Activated CD4-positive, CD25-positive, alpha-beta regulatory T cell treated with anti-CD3 and anti-CD28 coated beads, Interleukin-2, amount 50 U/mL, for 24 hours (primary cell): ENCODE results near the gene PFDN5.
"Not testable (repeated sequence)": the region's sequence is repeated elsewhere in the genome, so short reads cannot be mapped to it uniquely, and the experiment has no call there.

Experiments
- ATAC-seq, 2 donors: fragments of 150-1000 bp; cut with Tn5 transposase; one replicate each; pipeline ENCODE4 v1.10.0; 2021; ENCODE audit warnings: mild to moderate bottlenecking in 1 of 2, moderate library complexity in 1 of 2

The PFDN5 gene

GRCh38 chr12:53328043-53328435 is 32.7 kb downstream of the PFDN5 start:
- no peak for ATAC-seq

- no peak for ATAC-seq
Measured at GRCh38 chr12:53330671-53331070, 35.3 kb downstream of the PFDN5 start.

- not testable (repeated sequence) for ATAC-seq
Measured at GRCh38 chr12:53332339-53332738, 37.0 kb downstream of the PFDN5 start.

GRCh38 chr12:53332744-53333143 is 37.4 kb downstream of the PFDN5 start:
- ATAC-seq = no peak

GRCh38 chr12:53333289-53333688 is 37.9 kb downstream of the PFDN5 start:
- ATAC-seq = no peak

GRCh38 chr12:53333845-53334244 is 38.5 kb downstream of the PFDN5 start:
- no peak for ATAC-seq

- no peak for ATAC-seq
Measured at GRCh38 chr12:53334822-53335221, 39.5 kb downstream of the PFDN5 start.

GRCh38 chr12:53336181-53336681 is 40.9 kb downstream of the PFDN5 start, which contains the start of gene SP7:
SP7 (minus strand) TSS chr12:53336354; CDS start chr12:53335646, 708 bp downstream.
- ATAC-seq = no peak

- ATAC-seq = no peak
Measured at GRCh38 chr12:53338017-53338416, 42.7 kb downstream of the PFDN5 start.

GRCh38 chr12:53338916-53339315 is 43.6 kb downstream of the PFDN5 start:
- ATAC-seq = no peak

- no peak for ATAC-seq
Measured at GRCh38 chr12:53340398-53340797, 45.1 kb downstream of the PFDN5 start.

- no peak for ATAC-seq
Measured at GRCh38 chr12:53343449-53343848, 48.1 kb downstream of the PFDN5 start.

- ATAC-seq = no peak
Measured at GRCh38 chr12:53343969-53344368, 48.6 kb downstream of the PFDN5 start.

- ATAC-seq = peak in 1 of 2 donors; percentile 12
Measured at GRCh38 chr12:53344487-53344823, 49.1 kb downstream of the PFDN5 start.

GRCh38 chr12:53344824-53345485 is 49.6 kb downstream of the PFDN5 start:
- ATAC-seq = peak; percentile 79 to 82

- ATAC-seq = peak in 1 of 2 donors; percentile 3
Measured at GRCh38 chr12:53345486-53346188, 50.3 kb downstream of the PFDN5 start.

GRCh38 chr12:53346491-53346890 is 51.1 kb downstream of the PFDN5 start:
- no peak for ATAC-seq

GRCh38 chr12:53347905-53348304 is 52.6 kb downstream of the PFDN5 start:
- ATAC-seq = no peak
